ENCODE data around the gene ZBTB48.

- no peak for TF ChIP-seq CTCF (IDR thresholded peaks at IDR 0.05)
- no peak for TF ChIP-seq POLR2A (IDR thresholded peaks at IDR 0.05)
These were observed 6.6 kb downstream of the ZBTB48 start for GRCh38 chr1:6586404-6586816.

All from lower leg skin (tissue), 3 donors.